ENCODE results near the gene STPG2. TPM values are rescaled to one million over a fixed set of nuclear protein-coding genes. Genes with fewer than 3 reads are reported as not detected.

Gene STPG2
- total RNA-seq, 4 donors from 2014 or later, result not detected

GRCh38 chr4:98046665-98047064, 96.6 kb downstream of the STPG2 start:
- DNase-seq, result no peak
- TF ChIP-seq CTCF (IDR thresholded peaks at IDR 0.05) (no peak), POLR2A (IDR thresholded peaks at IDR 0.05) (no peak)
- no peaks in the 10 kb centered on the region for H3K4me1 ChIP-seq
- H3K36me3 ChIP-seq, result no peaks in the 10 kb centered on the region
- H3K4me3 ChIP-seq, result no peak overlapping the region
- no peak overlapping the region for H3K27ac ChIP-seq
- no peaks in the 10 kb centered on the region for H3K9me3 ChIP-seq
- no peaks in the 10 kb centered on the region for H3K27me3 ChIP-seq

- Histone ChIP-seq H3K36me3 (no peaks in the 10 kb centered on the region), H3K4me1 (no peaks in the 10 kb centered on the region), H3K4me3 (no peak overlapping the region), H3K9me3 (no peaks in the 10 kb centered on the region), H3K27me3 (no peaks in the 10 kb centered on the region), H3K27ac (no peak overlapping the region)
- no peak for DNase-seq
- no peak for TF ChIP-seq POLR2A (IDR thresholded peaks at IDR 0.05)
- no peak for TF ChIP-seq CTCF (IDR thresholded peaks at IDR 0.05)
Observed at GRCh38 chr4:98030059-98030458, 113.2 kb downstream of the STPG2 start.

- no peak for DNase-seq
- TF ChIP-seq CTCF (IDR thresholded peaks at IDR 0.05) (no peak), POLR2A (IDR thresholded peaks at IDR 0.05) (no peak)
- no peaks in the 10 kb centered on the region for H3K36me3 ChIP-seq
- H3K4me1 ChIP-seq, result no peaks in the 10 kb centered on the region
- no peak overlapping the region for H3K27ac ChIP-seq
- no peak overlapping the region for H3K4me3 ChIP-seq
- no peaks in the 10 kb centered on the region for H3K27me3 ChIP-seq
- H3K9me3 ChIP-seq, result no peaks in the 10 kb centered on the region
Observed at GRCh38 chr4:98027827-98028226, 115.4 kb downstream of the STPG2 start.

- DNase-seq, result no peak
- no peak overlapping the region for H3K4me3 ChIP-seq
- H3K36me3 ChIP-seq, result no peaks in the 10 kb centered on the region
- H3K27me3 ChIP-seq, result no peaks in the 10 kb centered on the region
- no peaks in the 10 kb centered on the region for H3K4me1 ChIP-seq
- no peaks in the 10 kb centered on the region for H3K9me3 ChIP-seq
- no peak overlapping the region for H3K27ac ChIP-seq
- TF ChIP-seq POLR2A (IDR thresholded peaks at IDR 0.05), result no peak
- TF ChIP-seq CTCF (IDR thresholded peaks at IDR 0.05), result no peak
Observed at GRCh38 chr4:98026362-98026761, 116.9 kb downstream of the STPG2 start.

GRCh38 chr4:98006814-98007412, 136.4 kb downstream of the STPG2 start:
- H3K9me3 ChIP-seq, result no peaks in the 10 kb centered on the region
- H3K4me3 ChIP-seq, result no peak overlapping the region
- H3K27me3 ChIP-seq, result no peaks in the 10 kb centered on the region
- no peak overlapping the region for H3K27ac ChIP-seq
- H3K36me3 ChIP-seq, result no peaks in the 10 kb centered on the region
- no peaks in the 10 kb centered on the region for H3K4me1 ChIP-seq
- DNase-seq, result no peak
- no peak for TF ChIP-seq CTCF (IDR thresholded peaks at IDR 0.05)
- no peak for TF ChIP-seq POLR2A (IDR thresholded peaks at IDR 0.05)

GRCh38 chr4:98006060-98006459, 137.2 kb downstream of the STPG2 start:
- no peaks in the 10 kb centered on the region for H3K36me3 ChIP-seq
- H3K4me1 ChIP-seq, result no peaks in the 10 kb centered on the region
- H3K4me3 ChIP-seq, result no peak overlapping the region
- H3K27me3 ChIP-seq, result no peaks in the 10 kb centered on the region
- no peak overlapping the region for H3K27ac ChIP-seq
- DNase-seq, result no peak
- no peaks in the 10 kb centered on the region for H3K9me3 ChIP-seq
- no peak for TF ChIP-seq CTCF (IDR thresholded peaks at IDR 0.05)
- TF ChIP-seq POLR2A (IDR thresholded peaks at IDR 0.05), result no peak
